ENCODE data around the gene CTTNBP2.

The CTTNBP2 gene

GRCh38 chr7:117889611-117890010 is 16.4 kb upstream of the CTTNBP2 start:
- TF ChIP-seq GATA3 (IDR thresholded peaks at IDR 0.05; ENCODE audit: low read depth, low read length) (no peak), GATA2 (IDR thresholded peaks at IDR 0.05; ENCODE audit: low read depth, low read length) (no peak)

GRCh38 chr7:117888627-117889026 is 15.4 kb upstream of the CTTNBP2 start:
- TF ChIP-seq GATA2 (IDR thresholded peaks at IDR 0.05; ENCODE audit: low read depth, low read length) (no peak), GATA3 (IDR thresholded peaks at IDR 0.05; ENCODE audit: low read depth, low read length) (no peak)

GRCh38 chr7:117882594-117882993 is 9.4 kb upstream of the CTTNBP2 start:
- TF ChIP-seq GATA3 (IDR thresholded peaks at IDR 0.05; ENCODE audit: low read depth, low read length) (no peak), GATA2 (IDR thresholded peaks at IDR 0.05; ENCODE audit: low read depth, low read length) (no peak)

GRCh38 chr7:117876761-117877160 is 3.5 kb upstream of the CTTNBP2 start:
- TF ChIP-seq GATA2 (IDR thresholded peaks at IDR 0.05; ENCODE audit: low read depth, low read length) (no peak), GATA3 (IDR thresholded peaks at IDR 0.05; ENCODE audit: low read depth, low read length) (no peak)

- TF ChIP-seq GATA2 (IDR thresholded peaks at IDR 0.05; ENCODE audit: low read depth, low read length): no peak
- no peak for TF ChIP-seq GATA3 (IDR thresholded peaks at IDR 0.05; ENCODE audit: low read depth, low read length)
These were observed 2.3 kb upstream of the CTTNBP2 start for GRCh38 chr7:117875566-117875965.

GRCh38 chr7:117874191-117874700 is 1.0 kb upstream of the CTTNBP2 start:
- TF ChIP-seq GATA3 (IDR thresholded peaks at IDR 0.05; ENCODE audit: low read depth, low read length): no peak
- no peak for TF ChIP-seq GATA2 (IDR thresholded peaks at IDR 0.05; ENCODE audit: low read depth, low read length)

- no peak for TF ChIP-seq GATA3 (IDR thresholded peaks at IDR 0.05; ENCODE audit: low read depth, low read length)
- no peak for TF ChIP-seq GATA2 (IDR thresholded peaks at IDR 0.05; ENCODE audit: low read depth, low read length)
These were observed 506 bp downstream of the CTTNBP2 start for GRCh38 chr7:117872561-117873309.

- no peak for TF ChIP-seq GATA2 (IDR thresholded peaks at IDR 0.05; ENCODE audit: low read depth, low read length)
- no peak for TF ChIP-seq GATA3 (IDR thresholded peaks at IDR 0.05; ENCODE audit: low read depth, low read length)
These were observed 1.3 kb downstream of the CTTNBP2 start for GRCh38 chr7:117871778-117872538.

- TF ChIP-seq GATA2 (IDR thresholded peaks at IDR 0.05; ENCODE audit: low read depth, low read length): no peak
- no peak for TF ChIP-seq GATA3 (IDR thresholded peaks at IDR 0.05; ENCODE audit: low read depth, low read length)
These were observed 1.9 kb downstream of the CTTNBP2 start for GRCh38 chr7:117871401-117871777.

GRCh38 chr7:117870448-117871130 is 2.7 kb downstream of the CTTNBP2 start:
- TF ChIP-seq GATA2 (IDR thresholded peaks at IDR 0.05; ENCODE audit: low read depth, low read length) (no peak), GATA3 (IDR thresholded peaks at IDR 0.05; ENCODE audit: low read depth, low read length) (no peak)

- no peak for TF ChIP-seq GATA2 (IDR thresholded peaks at IDR 0.05; ENCODE audit: low read depth, low read length)
- TF ChIP-seq GATA3 (IDR thresholded peaks at IDR 0.05; ENCODE audit: low read depth, low read length): no peak
These were observed 3.9 kb downstream of the CTTNBP2 start for GRCh38 chr7:117869374-117869773.

- no peak for TF ChIP-seq GATA2 (IDR thresholded peaks at IDR 0.05; ENCODE audit: low read depth, low read length)
These were observed 9.6 kb downstream of the CTTNBP2 start for GRCh38 chr7:117863618-117864017.

- TF ChIP-seq GATA2 (IDR thresholded peaks at IDR 0.05; ENCODE audit: low read depth, low read length) (no peak), GATA3 (IDR thresholded peaks at IDR 0.05; ENCODE audit: low read depth, low read length) (no peak)
These were observed 10.9 kb downstream of the CTTNBP2 start for GRCh38 chr7:117862378-117862777.

GRCh38 chr7:117859246-117859812 is 13.9 kb downstream of the CTTNBP2 start:
- TF ChIP-seq GATA3 (IDR thresholded peaks at IDR 0.05; ENCODE audit: low read depth, low read length): no peak
- TF ChIP-seq GATA2 (IDR thresholded peaks at IDR 0.05; ENCODE audit: low read depth, low read length): no peak

All from SH-SY5Y (cell line).